GM06990 (cell line): ENCODE data around the gene TMEM248.
A peak's percentile ranks its signal among the peaks of the same experiment; 100 is the strongest.
"Not testable (repeated sequence)": the region's sequence is repeated elsewhere in the genome, so short reads cannot be mapped to it uniquely, and the experiment has no call there.

Experiments
- DNase-seq: peaks from one replicate; pipeline ENCODE4 v3.0.0-alpha.2; 2011; ENCODE audit not compliant: insufficient read length; ENCODE audit errors: extremely low read depth
- H3K27me3 ChIP-seq: replicated peaks from 2 replicates; pipeline ENCODE4 v1.6.0; 2011; ENCODE audit warnings: low read length; ENCODE audit not compliant: control insufficient read depth, insufficient read depth
- H3K36me3 ChIP-seq: 2 replicates; pipeline ENCODE4 v1.5.1; 2011; ENCODE audit warnings: low read length; ENCODE audit not compliant: control insufficient read depth, insufficient read depth
- H3K4me3 ChIP-seq: replicated peaks from 2 replicates; pipeline ENCODE4 v1.5.1; 2011; ENCODE audit warnings: low read depth, mild to moderate bottlenecking, control low read depth, low read length
- CTCF ChIP-seq: IDR thresholded peaks from 2 replicates; pipeline ENCODE4 v1.5.1; 2011; ENCODE audit warnings: low read length, control low read depth, mild to moderate bottlenecking, inconsistent platforms; ENCODE audit not compliant: insufficient read depth, poor library complexity, severe bottlenecking

The TMEM248 gene

GRCh38 chr7:67000601-67001258 lies 79.7 kb downstream of the TMEM248 start:
- peak; percentile 14 for TF ChIP-seq CTCF
- DNase-seq, H3K4me3 ChIP-seq, H3K36me3 ChIP-seq, H3K27me3 ChIP-seq: not testable (repeated sequence)

DNA sequence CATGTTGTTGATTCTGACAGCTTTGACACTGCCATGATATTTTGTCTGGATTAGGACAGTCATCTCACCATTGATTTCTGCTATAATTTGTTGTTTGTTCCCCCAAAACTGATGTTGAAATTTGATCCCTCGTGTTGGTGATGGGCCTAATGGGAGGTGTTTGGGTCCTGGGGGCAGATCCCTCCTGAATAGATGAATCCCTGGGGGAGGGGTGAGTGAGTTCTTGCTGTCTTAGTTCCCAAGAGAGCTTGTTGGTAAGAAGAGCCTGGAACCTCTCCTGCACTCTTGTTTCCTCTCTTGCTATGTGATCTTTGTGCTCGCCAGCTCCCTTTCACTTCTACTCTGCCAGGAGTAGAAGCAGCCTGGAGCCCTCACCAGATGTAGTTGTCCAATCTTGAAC lies 83.1 kb downstream of the TMEM248 start:
- DNase-seq, H3K27me3 ChIP-seq, H3K36me3 ChIP-seq, H3K4me3 ChIP-seq: not testable (repeated sequence)

DNA sequence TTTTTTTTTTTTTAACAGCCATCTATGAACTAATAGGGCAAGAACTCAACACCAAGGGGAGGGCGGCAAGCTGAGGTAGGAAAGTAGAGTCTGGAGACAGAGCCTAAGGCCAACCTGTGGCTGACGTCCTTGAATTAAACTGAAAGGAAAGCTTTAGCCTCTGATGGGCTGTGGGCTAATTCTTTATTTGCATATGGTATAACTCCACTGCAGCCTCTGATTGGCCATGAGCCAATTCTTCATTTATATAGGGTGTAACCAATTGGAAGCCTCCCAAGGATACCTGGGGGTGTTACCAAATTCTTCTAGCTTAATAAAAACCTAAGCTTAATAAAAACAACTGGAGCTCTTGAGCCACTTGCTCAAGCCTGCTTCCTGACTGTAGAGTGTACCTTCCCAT lies 85.9 kb downstream of the TMEM248 start:
- no peak overlapping the region for H3K4me3 ChIP-seq
- no peak for TF ChIP-seq CTCF
- no peaks in the 10 kb centered on the region for H3K27me3 ChIP-seq
- H3K36me3 ChIP-seq: no peaks in the 10 kb centered on the region; the same call in none of the 2 replicates
- no peak for DNase-seq
